Testis (tissue), 3 donors: ENCODE results near the gene FIGN. TPM values are rescaled to one million over a fixed set of nuclear protein-coding genes. Genes with fewer than 3 reads are reported as not detected.

Source experiments
- DNase-seq: peaks from one replicate; pipeline ENCODE4 v3.0.0-alpha.2; 2019
- H3K27ac ChIP-seq, 2 donors: fragments of 200-600 bp; sonication (generic); one replicate each; pipeline ENCODE4 v1.5.1; 2019
- H3K27me3 ChIP-seq: fragments of 200-600 bp; sonication (generic); one replicate; pipeline ENCODE4 v1.5.1; 2019
- H3K36me3 ChIP-seq: fragments of 200-600 bp; sonication (generic); one replicate; pipeline ENCODE4 v1.5.1; 2017; ENCODE audit warnings: low read depth; ENCODE audit errors: missing control alignments
- H3K4me1 ChIP-seq: fragments of 200-600 bp; sonication (generic); one replicate; pipeline ENCODE4 v1.5.1; 2019
- H3K4me3 ChIP-seq, 2 donors: fragments of 200-600 bp; sonication (generic); one replicate each; pipeline ENCODE4 v1.5.1; 2017 to 2019
- H3K9me3 ChIP-seq: fragments of 200-600 bp; sonication (generic); one replicate; pipeline ENCODE4 v1.5.1; 2017
- POLR2A ChIP-seq: fragments of 450-650 bp; IDR thresholded peaks from one replicate; pipeline ENCODE4 v1.6.1; 2017; ENCODE audit warnings: antibody characterized with exemption, mild to moderate bottlenecking, moderate library complexity
- WGBS, 2 donors: methylation state at CpG; one replicate each; pipeline ENCODE4 v1.1.5; 2018; 5-methylcytosine and 5-hydroxymethylcytosine counted together
- intact Hi-C: fragments of 100-400 bp; cut with DNase I; formaldehyde crosslinking; loops from one replicate; pipeline ENCODE4 v1.15.1; 2023; ENCODE audit warnings: low total_unique reads
- polyA plus RNA-seq: library from polyadenylated mRNA; stranded (reverse); fragments of 350-450 nt; fragmentation: Illumina TruSeq; extraction: RNeasy Lipid Tissue Mini Kit (QIAGEN cat#74804); gene quantifications from one replicate; pipeline ENCODE4 v1.2.3, GENCODE V29; 2014; ENCODE audit warnings: low read depth, low replicate concordance; ENCODE audit not compliant: insufficient read depth
- total RNA-seq, 2 donors: library from RNA; depleted of rRNA; stranded (reverse); fragments of >200 nt; gene quantifications; one replicate each; pipeline ENCODE4 v1.2.3, GENCODE V29; 2016
- TF ChIP-seq, protein P1 (sequence below), 3 experiments: fragments of 450-650 bp in 2 of 3; fragments of 200-600 bp in 1 of 3; sonication (generic) in 1 of 3; IDR thresholded peaks; one replicate each; pipeline ENCODE4 v1.5.1; 2016 to 2019; ENCODE audit warnings: antibody characterized with exemption in 3 of 3, mild to moderate bottlenecking in 2 of 3, moderate library complexity in 1 of 3

Gene FIGN
- total and polyA plus RNA-seq, 3 donors from 2014 or later: 3.5 to 3.9 (median 3.6) TPM

DNA sequence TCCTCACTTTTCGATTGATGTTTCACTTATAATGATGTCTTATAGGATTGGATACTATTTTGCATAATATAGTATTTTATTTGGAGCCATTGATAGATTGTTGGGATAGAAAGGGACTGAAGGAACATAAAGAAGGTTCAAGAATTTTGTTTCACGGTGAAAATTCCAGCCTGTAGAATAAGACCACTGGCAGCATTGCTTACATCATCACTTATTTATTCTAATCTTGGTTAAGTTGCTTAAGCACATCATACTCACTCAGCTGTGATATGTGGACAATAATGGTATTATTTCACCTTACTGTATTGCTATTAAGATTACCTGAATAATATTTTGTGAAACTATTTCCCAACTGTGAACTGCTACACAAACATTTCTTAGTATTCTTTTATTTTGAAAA, 118.3 kb downstream of the FIGN start:
- Histone ChIP-seq H3K27me3 (no peaks in the 10 kb centered on the region), H3K27ac (no peak overlapping the region), H3K4me3 (no peak overlapping the region), H3K4me1 (no peaks in the 10 kb centered on the region), H3K36me3 (no peaks in the 10 kb centered on the region), H3K9me3 (no peaks in the 10 kb centered on the region)
- TF ChIP-seq POLR2A: no peak
- TF ChIP-seq, protein P1, sequence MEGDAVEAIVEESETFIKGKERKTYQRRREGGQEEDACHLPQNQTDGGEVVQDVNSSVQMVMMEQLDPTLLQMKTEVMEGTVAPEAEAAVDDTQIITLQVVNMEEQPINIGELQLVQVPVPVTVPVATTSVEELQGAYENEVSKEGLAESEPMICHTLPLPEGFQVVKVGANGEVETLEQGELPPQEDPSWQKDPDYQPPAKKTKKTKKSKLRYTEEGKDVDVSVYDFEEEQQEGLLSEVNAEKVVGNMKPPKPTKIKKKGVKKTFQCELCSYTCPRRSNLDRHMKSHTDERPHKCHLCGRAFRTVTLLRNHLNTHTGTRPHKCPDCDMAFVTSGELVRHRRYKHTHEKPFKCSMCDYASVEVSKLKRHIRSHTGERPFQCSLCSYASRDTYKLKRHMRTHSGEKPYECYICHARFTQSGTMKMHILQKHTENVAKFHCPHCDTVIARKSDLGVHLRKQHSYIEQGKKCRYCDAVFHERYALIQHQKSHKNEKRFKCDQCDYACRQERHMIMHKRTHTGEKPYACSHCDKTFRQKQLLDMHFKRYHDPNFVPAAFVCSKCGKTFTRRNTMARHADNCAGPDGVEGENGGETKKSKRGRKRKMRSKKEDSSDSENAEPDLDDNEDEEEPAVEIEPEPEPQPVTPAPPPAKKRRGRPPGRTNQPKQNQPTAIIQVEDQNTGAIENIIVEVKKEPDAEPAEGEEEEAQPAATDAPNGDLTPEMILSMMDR (IDR thresholded peaks at IDR 0.05): no peak
- intact Hi-C loops: no loop called here
- no peak for DNase-seq
- WGBS, 2 donors: 86 to 96% methylated on average over 2 of the region's 2 CpGs

DNA sequence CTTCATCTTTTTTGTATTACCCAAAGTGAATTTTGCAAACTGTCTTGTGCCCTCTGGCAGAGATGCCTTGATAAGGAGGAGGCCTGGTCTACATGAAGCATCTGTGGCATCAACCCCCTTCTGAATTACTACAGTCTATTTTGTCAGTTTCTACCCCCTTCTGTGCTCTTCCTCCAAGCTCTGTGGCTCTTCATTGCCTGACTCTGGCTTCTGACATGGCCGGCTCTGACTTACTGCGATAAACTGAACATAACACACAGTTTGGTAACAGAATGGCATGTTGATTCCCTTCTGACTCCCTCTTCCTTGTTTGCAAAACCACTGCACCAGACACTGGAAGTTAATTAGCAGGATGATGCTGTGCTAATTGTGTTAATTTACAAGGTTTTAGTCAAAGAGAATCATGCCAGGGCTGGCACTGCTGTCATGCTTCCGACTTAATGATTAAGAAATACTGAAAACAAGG, 122.5 kb downstream of the FIGN start:
- intact Hi-C loops: no loop called here
- Histone ChIP-seq H3K36me3 (no peaks in the 10 kb centered on the region), H3K27me3 (no peaks in the 10 kb centered on the region), H3K27ac (no peak overlapping the region), H3K9me3 (no peaks in the 10 kb centered on the region), H3K4me3 (no peak overlapping the region), H3K4me1 (no peaks in the 10 kb centered on the region)
- DNase-seq: no peak
- WGBS, 2 donors: 83 to 86% methylated on average over 3 of the region's 3 CpGs
- TF ChIP-seq, protein P1 (IDR thresholded peaks at IDR 0.05): no peak
- no peak for TF ChIP-seq POLR2A

DNA sequence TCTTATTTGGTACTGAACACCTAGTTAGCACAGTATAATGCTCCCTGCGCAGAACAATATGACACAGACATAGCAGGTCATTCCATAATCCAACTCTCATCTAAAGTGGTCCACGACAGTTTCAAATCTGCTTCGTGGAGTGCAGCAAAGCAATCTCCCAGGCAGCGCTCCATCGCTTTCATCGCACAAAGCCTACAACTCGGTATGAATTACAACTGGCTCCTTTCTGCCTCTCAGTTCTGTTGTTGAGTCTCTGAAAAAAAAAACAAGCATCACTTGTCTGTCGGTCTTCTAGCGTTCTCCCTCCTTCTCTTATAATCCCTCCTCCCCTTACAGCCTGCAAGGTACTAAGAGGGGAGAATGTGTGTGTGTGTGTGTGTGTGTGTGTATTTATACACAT, 123.5 kb downstream of the FIGN start:
- no peak overlapping the region for H3K4me3 ChIP-seq
- H3K4me1 ChIP-seq: no peaks in the 10 kb centered on the region
- no peak for DNase-seq
- H3K27me3 ChIP-seq: no peaks in the 10 kb centered on the region
- H3K36me3 ChIP-seq: no peaks in the 10 kb centered on the region
- TF ChIP-seq POLR2A: no peak
- TF ChIP-seq, protein P1 (IDR thresholded peaks at IDR 0.05): no peak
- intact Hi-C loops: no loop called here
- H3K27ac ChIP-seq: no peak overlapping the region
- WGBS, 2 donors: 72 to 91% methylated on average over 9 of the region's 9 CpGs
- no peaks in the 10 kb centered on the region for H3K9me3 ChIP-seq

DNA sequence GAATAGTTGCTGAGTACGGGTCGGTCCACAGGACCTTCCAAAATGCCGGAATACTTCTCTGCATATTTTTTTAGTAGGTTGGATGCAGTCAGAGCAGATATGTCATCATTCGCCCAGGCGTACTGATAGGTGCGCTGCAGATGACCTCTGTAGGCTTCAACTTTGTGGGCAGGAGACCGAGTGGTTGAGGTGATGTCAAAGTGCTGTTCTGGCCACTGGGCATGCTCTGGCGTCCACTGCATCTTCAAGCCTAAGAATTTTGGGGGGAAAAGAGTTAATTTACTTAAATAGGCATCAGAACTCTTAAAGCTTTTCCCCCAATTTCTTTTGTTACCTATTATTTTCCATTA, 124.3 kb downstream of the FIGN start:
- no peaks in the 10 kb centered on the region for H3K4me1 ChIP-seq
- no peaks in the 10 kb centered on the region for H3K36me3 ChIP-seq
- peak overlapping the region in 1 of 2 donors; percentile 4 for H3K4me3 ChIP-seq
- no peak overlapping the region for H3K27ac ChIP-seq
- no peaks in the 10 kb centered on the region for H3K9me3 ChIP-seq
- intact Hi-C loops: no loop called here
- no peaks in the 10 kb centered on the region for H3K27me3 ChIP-seq
- WGBS, 2 donors: 53 to 66% methylated on average over 8 of the region's 8 CpGs
- DNase-seq: no peak
- TF ChIP-seq, protein P1 (IDR thresholded peaks at IDR 0.05): no peak
- TF ChIP-seq POLR2A: no peak

DNA sequence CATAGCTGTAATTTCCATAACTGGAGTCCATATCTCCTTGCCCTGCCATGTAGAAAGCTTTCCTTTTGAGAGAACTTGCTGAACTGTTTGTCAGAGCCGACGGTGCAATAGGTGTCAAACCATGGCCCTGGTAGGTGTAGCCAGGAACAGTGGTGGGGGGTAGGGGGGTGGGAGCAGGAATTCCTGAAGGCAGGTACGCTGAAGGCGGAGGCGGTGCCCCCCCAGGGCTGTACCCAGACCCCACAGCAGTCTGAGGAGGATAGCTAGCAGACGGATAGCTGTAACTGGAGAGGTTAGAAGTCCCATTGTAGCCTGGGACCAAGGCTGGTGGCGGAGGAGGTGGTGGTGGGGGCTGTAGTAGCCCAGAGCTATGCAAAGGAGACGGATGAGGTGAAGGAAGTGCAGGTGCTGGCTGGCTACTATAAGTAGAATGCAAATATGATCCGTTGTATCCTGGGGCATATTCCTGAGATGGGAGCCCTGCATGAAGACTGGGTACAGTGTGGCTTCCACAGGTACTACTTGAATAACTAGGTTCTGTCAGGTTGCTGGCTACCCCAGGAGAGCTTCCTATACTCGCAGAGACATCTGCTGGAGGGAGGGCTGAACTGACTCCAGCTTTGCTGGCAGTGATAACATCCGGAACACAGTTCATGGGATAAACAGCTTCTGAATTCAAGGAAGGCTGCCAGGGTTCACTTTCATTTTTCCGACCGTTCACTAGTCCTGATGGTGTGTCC, 124.8 kb downstream of the FIGN start:
- no peaks in the 10 kb centered on the region for H3K27me3 ChIP-seq
- TF ChIP-seq, protein P1 (IDR thresholded peaks at IDR 0.05): no peak
- TF ChIP-seq POLR2A: no peak
- H3K4me1 ChIP-seq: no peaks in the 10 kb centered on the region
- no peaks in the 10 kb centered on the region for H3K36me3 ChIP-seq
- H3K4me3 ChIP-seq: peak overlapping the region in 1 of 2 donors; percentile 4
- DNase-seq: peak; percentile 31
- H3K9me3 ChIP-seq: no peaks in the 10 kb centered on the region
- WGBS, 2 donors: 74 to 76% methylated on average over 12 to 13 of the region's 13 CpGs
- intact Hi-C loops: no loop called here
- H3K27ac ChIP-seq: no peak overlapping the region
